MCF 10A (cell line): ENCODE data around the gene RNF207. TPM values are rescaled to one million over a fixed set of nuclear protein-coding genes. Genes with fewer than 3 reads are reported as not detected.

Source experiments
- BruUV-seq: library from RNA; stranded (reverse); fragments of 400-500 nt; replicated peaks from 2 replicates; lab custom pipeline; 2021; lab: Mats Ljungman, UMichigan
- CTCF ChIA-PET: fragments of 300-600 bp; sonication (Branson Sonifier 250); formaldehyde crosslinking; extraction: SDS; loops from one replicate; lab custom pipeline; 2021; ENCODE audit warnings: antibody characterized with exemption, inconsistent platforms; lab: Yijun Ruan, JAX
- POLR2A ChIA-PET: fragments of 300-600, 350-650 bp; sonication (Branson Sonifier 250); formaldehyde crosslinking; extraction: SDS; loops from one replicate; lab custom pipeline; 2020; ENCODE audit warnings: antibody characterized with exemption, inconsistent platforms; lab: Yijun Ruan, JAX
- DNase-seq: peaks from one replicate; pipeline ENCODE4 v3.0.0-alpha.2; 2018; ENCODE audit not compliant: unreplicated experiment
- H3K27ac Mint-ChIP-seq: one replicate; pipeline ENCODE4 v1.8.0; 2022; ENCODE audit warnings: mild to moderate bottlenecking, low read depth, mixed read lengths; ENCODE audit not compliant: unreplicated experiment
- H3K27me3 Mint-ChIP-seq: one replicate; pipeline ENCODE4 v1.8.0; 2022; ENCODE audit warnings: mixed read lengths; ENCODE audit not compliant: insufficient read depth, unreplicated experiment
- H3K36me3 Mint-ChIP-seq: one replicate; pipeline ENCODE4 v1.8.0; 2022; ENCODE audit warnings: mild to moderate bottlenecking, moderate library complexity, mixed read lengths; ENCODE audit not compliant: insufficient read depth, unreplicated experiment
- H3K4me1 Mint-ChIP-seq: one replicate; pipeline ENCODE4 v1.8.0; 2022; ENCODE audit warnings: mixed read lengths; ENCODE audit not compliant: insufficient read depth, unreplicated experiment
- H3K4me3 Mint-ChIP-seq: one replicate; pipeline ENCODE4 v1.8.0; 2022; ENCODE audit warnings: mild to moderate bottlenecking, moderate library complexity, mixed read lengths; ENCODE audit not compliant: unreplicated experiment
- H3K9me3 Mint-ChIP-seq: one replicate; pipeline ENCODE4 v1.8.0; 2022; ENCODE audit warnings: mixed read lengths; ENCODE audit not compliant: unreplicated experiment
- intact Hi-C: fragments of 100-400 bp; cut with micrococcal nuclease; formaldehyde crosslinking; loops from 2 replicates; pipeline ENCODE4 v1.14.1; 2022
- total RNA-seq: library from RNA; stranded (reverse); gene quantifications from 2 replicates; pipeline ENCODE4 v1.2.3, GENCODE V29; 2022
- TF ChIP-seq, protein P1 (sequence below): fragments of 200-600 bp; IDR thresholded peaks from one replicate; pipeline ENCODE4 v1.8.0; 2022; ENCODE audit warnings: antibody characterized with exemption, mild to moderate bottlenecking; ENCODE audit not compliant: unreplicated experiment

The RNF207 gene
- total RNA-seq, 1 experiment from 2014 or later = 6.2 TPM

GRCh38 chr1:6267686-6268322 is 61.9 kb downstream of the RNF207 start:
- peak; percentile 62 for DNase-seq
- H3K4me1 Mint-ChIP-seq = peaks cover 8% of the 10 kb centered on the region
- CTCF ChIA-PET = interaction anchor here (0.6 kb wide), 1 partner anchor 68 kb away, joined by 3 read pairs; no protein-coding TSS in a partner anchor

GRCh38 chr1:6268415-6268814 is 62.5 kb downstream of the RNF207 start:
- TF ChIP-seq, protein P1, sequence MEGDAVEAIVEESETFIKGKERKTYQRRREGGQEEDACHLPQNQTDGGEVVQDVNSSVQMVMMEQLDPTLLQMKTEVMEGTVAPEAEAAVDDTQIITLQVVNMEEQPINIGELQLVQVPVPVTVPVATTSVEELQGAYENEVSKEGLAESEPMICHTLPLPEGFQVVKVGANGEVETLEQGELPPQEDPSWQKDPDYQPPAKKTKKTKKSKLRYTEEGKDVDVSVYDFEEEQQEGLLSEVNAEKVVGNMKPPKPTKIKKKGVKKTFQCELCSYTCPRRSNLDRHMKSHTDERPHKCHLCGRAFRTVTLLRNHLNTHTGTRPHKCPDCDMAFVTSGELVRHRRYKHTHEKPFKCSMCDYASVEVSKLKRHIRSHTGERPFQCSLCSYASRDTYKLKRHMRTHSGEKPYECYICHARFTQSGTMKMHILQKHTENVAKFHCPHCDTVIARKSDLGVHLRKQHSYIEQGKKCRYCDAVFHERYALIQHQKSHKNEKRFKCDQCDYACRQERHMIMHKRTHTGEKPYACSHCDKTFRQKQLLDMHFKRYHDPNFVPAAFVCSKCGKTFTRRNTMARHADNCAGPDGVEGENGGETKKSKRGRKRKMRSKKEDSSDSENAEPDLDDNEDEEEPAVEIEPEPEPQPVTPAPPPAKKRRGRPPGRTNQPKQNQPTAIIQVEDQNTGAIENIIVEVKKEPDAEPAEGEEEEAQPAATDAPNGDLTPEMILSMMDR = no peak
- no peak for DNase-seq
- Mint-ChIP-seq H3K4me1 (peaks cover 8% of the 10 kb centered on the region), H3K27me3 (no peaks in the 10 kb centered on the region), H3K4me3 (no peak overlapping the region), H3K9me3 (no peaks in the 10 kb centered on the region), H3K27ac (no peak overlapping the region), H3K36me3 (peaks cover 14% of the 10 kb centered on the region)
- ChIA-PET POLR2A (no interaction called here), CTCF (no interaction called here)
- no TSS peak for BruUV-seq
- intact Hi-C loops = no loop called here

More at GRCh38 chr1:6267686-6268322, 61.9 kb downstream of the RNF207 start:
- TF ChIP-seq, protein P1 = no peak
- H3K36me3 Mint-ChIP-seq = peaks cover 13% of the 10 kb centered on the region
- H3K27ac Mint-ChIP-seq = peak overlapping the region; percentile 14
- no peak overlapping the region for H3K4me3 Mint-ChIP-seq
- intact Hi-C loops = no loop called here
- POLR2A ChIA-PET = no interaction called here
- BruUV-seq = no TSS peak
- no peaks in the 10 kb centered on the region for H3K27me3 Mint-ChIP-seq
- H3K9me3 Mint-ChIP-seq = no peaks in the 10 kb centered on the region

- CTCF ChIA-PET = no interaction called here
Observed at GRCh38 chr1:6269296-6269695, 63.4 kb downstream of the RNF207 start.

DNA sequence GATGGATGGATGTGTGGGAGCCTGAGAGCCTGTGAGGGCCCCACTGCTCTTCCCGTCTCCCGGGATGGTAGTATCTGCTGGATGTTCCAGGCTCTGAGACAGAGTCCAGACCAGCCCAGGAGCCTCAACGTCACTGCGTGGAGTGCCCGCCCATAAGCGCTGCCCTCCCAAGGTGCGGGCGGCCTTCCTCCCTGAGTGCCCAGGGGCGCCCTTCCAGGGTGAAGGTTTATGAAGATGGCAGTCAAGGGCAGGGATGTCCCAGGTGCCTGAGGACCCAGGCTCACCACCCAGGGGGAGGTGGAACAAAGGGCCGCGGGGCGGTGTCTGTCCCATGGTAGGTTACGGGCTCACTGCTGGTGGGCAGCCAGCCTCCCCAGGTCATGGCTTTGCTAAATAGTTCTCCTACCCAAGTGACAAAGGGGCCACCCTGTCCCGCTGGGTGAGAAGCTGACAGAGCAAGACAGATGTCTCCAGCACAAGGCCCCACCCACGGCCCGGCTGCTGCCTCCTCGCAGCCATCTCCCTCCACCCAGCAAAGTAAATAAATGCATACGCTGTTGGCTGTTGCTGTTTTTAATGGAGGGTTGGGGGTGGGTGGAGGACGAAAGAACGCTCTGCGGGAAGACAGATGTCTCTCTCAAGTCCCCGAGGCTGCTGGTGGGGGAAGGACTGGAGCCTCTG is 63.9 kb downstream of the RNF207 start:
- intact Hi-C loops = no loop called here
- no peak overlapping the region for H3K27ac Mint-ChIP-seq
- ChIA-PET POLR2A (no interaction called here), CTCF (no interaction called here)
- no peaks in the 10 kb centered on the region for H3K27me3 Mint-ChIP-seq
- BruUV-seq = no TSS peak
- TF ChIP-seq, protein P1 = no peak
- H3K4me1 Mint-ChIP-seq = peaks cover 8% of the 10 kb centered on the region
- H3K36me3 Mint-ChIP-seq = peaks cover 11% of the 10 kb centered on the region
- DNase-seq = no peak
- no peak overlapping the region for H3K4me3 Mint-ChIP-seq
- no peaks in the 10 kb centered on the region for H3K9me3 Mint-ChIP-seq

More at GRCh38 chr1:6269296-6269695, 63.4 kb downstream of the RNF207 start:
- H3K27ac Mint-ChIP-seq = no peak overlapping the region
- DNase-seq = no peak
- no TSS peak for BruUV-seq
- POLR2A ChIA-PET = no interaction called here
- no peaks in the 10 kb centered on the region for H3K9me3 Mint-ChIP-seq
- intact Hi-C loops = no loop called here
- H3K36me3 Mint-ChIP-seq = peaks cover 11% of the 10 kb centered on the region
- TF ChIP-seq, protein P1 = no peak
- peaks cover 8% of the 10 kb centered on the region for H3K4me1 Mint-ChIP-seq
- H3K27me3 Mint-ChIP-seq = no peaks in the 10 kb centered on the region
- H3K4me3 Mint-ChIP-seq = no peak overlapping the region
